HG02884 (cell line): ENCODE results near the gene DDX39B.
"Not testable (repeated sequence)": the region's sequence is repeated elsewhere in the genome, so short reads cannot be mapped to it uniquely, and the experiment has no call there.

Source experiments
- ATAC-seq: cut with Tn5 transposase; IDR thresholded peaks from one replicate; pipeline ENCODE4 v1.9.1; 2021; ENCODE audit warnings: mild to moderate bottlenecking, moderate library complexity; ENCODE audit not compliant: unreplicated experiment

The DDX39B gene

DNA sequence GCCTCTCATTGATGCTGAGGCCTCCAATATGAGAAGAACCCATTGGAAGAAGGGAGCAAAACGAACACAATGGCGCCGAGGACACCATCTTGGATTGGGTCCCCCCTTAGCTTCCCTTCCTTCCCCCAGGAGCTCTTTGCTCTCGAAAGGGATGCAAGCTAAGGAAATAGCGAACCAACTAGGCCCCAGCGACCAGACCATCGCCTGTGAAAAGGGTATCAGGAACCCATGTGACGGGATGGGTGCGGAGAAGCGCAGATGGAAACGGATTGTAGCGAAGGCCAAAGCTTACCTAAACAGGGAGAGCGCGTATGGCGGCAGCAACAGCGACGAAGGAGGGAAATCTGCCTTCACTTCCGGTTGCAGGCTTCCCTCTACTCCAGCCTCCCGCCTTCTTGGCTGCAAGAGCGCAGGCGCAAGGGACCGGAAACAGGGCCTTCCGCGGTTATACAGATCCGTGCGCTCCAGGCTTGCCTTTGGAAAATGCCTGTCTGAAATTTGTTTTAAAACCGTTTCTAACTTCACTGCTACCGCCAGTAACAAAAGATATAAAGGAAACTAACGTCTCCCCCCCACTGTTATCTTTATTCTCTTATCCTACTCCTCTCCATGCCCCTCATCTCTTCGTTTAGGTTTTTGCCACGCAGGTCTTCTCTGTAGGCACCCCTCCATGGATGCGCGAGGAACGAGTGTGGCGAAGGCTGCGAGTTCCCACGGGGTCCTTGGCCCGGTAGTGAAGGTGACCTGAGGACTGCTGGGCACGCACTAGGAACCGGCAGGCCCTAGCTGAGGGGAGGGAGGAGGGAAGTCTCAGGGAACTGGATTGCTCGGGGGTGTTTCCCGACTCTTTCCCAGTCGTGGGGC, at the start of gene DDX39B:
TSS of gene DDX39B (minus strand) at position 346 of the 864 bp plus-strand sequence. CDS start 1,471 bp downstream, outside the sequence.
- no peak for ATAC-seq

DNA sequence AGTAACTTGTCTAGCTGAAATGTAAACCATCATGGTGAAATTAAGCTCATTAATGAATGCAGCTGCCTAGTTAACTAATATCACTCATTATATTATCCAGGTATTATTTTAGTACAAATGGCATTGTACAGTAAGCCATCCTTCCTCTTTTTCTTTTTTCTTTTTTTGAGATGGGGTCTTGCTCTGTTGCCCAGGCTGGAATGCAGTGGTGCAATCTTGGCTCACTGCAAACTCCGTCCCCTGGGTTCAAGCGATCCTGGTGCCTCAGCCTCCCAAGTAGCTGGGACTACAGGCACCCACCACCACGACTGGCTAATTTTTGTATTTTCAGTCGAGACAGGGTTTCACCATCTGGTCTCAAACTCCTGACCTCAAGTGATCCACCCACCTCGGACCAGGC, 48.9 kb upstream of the DDX39B start:
- ATAC-seq: not testable (repeated sequence)

DNA sequence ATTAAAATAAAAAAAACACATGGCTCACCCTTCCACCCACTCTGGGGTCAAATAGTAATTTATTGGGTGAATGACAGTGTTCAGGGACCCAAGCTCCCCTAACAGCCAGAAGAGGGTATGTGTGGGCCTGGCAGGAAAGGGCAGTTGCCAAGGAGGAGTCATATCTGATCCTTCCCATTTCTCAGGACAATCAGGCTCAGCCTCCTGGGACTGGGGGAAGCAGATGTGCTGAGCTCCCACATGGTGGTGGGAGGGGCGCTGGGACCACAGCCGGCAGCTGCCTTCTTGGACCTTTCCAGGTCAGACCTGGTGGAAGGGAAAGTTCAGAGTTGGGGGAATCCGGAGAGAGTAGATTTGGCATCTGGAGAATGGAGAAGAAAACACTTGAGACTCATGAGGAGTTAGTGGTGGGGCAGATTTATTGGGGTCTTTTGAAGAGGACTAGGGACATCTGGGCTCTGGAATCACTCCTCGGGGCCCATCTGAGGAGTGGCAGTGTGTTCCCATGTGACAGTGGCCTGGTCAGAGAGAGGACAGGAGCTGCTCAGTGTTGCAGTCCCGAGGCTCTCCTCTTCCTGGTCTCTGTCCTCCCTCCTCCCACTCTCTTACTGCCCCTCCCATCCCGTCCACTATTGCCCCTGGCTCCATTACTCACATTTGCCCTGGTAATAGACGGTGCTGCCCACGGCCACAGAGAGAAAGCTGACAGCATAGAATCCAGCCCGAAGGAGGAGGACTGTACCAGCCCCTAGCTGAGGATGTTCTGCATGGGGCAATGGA, 47.3 kb upstream of the DDX39B start:
- ATAC-seq: no peak

DNA sequence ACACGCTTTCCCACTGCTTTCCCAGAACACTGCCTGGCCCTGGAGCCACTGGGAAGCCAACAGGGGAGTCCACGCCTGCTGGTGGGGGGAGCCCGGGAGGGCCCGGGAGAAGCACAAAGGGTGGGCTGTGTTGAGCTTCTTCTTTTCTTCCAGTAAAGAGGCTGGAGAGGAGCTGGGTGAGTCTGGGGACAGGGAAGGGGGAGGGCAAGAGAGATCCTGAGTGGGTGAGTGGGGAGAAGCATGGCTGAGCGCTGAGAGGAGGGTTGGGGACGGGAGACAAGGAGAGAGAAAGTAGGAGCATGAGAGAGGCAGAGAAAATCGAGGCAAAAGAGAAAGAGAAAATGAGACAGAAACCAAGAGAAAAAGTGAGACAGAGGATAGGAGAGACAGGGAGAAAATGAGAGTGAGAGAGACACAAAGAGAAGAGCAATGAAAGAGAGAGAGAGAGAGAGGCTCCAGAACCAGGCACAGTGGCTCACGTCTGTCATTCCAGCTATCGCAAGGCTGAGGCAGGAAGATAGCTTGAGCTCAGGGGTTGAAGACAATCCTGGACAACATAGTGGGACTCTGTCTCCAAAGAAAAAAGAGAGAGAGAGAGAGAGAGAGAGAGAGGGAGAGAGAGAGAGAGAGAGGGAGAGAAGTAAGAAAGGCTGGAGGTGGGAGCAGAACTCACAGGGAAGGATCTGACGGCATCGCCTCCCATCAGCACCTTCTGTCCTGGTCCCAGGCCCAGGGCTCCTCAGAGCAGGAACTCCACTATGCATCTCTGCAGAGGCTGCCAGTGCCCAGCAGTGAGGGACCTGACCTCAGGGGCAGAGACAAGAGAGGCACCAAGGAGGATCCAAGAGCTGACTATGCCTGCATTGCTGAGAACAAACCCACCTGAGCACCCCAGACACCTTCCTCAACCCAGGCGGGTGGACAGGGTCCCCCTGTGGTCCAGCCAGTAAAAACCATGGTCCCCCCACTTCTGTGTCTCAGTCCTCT, 46.3 kb upstream of the DDX39B start:
- ATAC-seq: no peak

DNA sequence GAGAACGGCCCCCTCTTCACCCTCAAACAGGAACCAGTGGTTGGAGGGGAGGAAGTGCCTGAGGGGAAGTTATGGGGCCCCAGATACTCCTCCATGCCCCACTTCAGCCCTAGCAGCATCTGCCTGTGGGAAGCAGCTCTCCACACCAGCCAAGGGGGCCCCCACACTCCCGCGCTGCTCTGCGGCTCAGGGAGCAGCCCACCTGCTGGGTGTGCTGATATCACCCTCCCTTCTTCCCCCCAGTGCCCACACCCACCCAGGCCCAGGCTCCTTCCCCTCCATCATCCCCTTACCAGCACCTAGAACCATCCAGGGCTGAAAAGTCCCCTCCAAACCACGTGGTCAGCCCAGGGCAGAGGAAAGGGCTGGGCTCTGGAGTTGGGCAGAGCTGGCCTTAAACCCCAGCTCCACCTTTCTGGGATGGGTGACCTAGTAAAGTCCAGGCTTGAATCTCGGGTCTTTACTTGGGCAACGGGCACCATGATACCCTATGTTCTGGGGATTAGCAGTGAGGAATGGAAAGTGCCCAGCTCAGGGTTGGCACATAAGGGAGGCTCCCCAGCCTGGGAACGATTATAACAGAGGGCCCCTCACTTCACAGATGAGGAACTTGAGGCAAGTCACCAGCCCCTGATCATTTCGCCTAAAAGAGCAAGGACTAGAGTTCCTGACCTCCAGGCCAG, 44.9 kb upstream of the DDX39B start:
- ATAC-seq: no peak

DNA sequence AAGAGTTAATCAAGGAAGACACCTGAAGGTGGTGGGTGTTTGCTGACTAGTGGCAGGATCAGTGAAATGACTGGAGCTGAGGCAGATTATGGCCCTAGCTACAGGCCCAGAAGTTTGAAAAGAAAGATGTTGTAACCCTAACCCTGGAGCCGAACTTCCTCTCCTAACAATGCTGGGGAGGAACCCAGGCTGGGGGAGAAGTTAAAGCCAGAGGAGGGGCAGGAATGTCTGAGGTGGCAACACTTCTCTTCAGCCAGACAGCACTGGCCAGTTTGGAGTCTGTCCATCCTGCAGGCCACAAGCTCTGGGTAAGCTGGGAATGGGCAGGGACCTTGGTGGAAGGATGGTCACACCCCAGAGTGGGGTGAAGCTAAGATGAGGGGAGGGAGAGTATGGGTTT, 44.2 kb upstream of the DDX39B start, which contains the start of gene LST1:
TSS of gene LST1 (plus strand) at position 270 of the 400 bp plus-strand sequence. CDS start 1,023 bp downstream, outside the sequence.
- no peak for ATAC-seq

DNA sequence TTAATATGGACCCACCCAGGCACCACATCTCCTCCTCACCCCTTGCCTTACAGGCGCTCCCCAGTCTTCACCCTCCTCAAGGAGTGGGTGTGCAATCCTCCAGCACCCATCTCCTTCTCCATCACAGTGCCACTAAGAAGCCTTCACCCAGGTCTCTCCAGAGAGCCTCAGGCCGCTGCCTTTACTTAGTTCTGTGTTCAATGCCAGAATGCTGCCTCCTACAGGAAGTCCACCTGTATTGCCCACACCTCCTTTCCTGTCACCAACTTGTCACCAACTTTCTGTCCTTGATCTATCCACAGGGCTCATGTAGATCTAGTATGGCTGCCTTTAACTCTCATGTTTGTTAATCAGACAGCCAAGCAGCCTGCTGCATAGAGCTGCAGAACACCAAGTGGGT, 43.7 kb upstream of the DDX39B start:
- no peak for ATAC-seq

DNA sequence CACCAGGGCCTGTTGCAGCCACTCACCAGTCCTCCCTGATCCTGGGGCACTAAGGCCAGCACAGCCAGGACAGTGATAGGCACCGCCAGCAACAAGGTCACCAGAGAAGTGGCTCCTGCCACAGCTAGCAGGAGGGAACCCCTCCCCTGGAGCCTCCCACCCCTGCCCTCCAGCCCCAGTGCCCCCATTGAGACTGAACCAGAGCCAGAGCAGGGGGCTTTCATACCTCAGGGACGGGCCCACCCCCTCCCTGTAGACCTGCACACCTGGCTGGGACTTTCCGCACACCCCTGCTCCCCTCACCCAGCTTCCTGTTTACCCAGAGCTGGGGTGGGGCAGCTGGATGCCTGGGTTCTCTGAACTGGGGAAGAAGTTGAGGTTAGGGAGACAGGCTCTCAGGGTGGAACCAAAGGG, 40.4 kb upstream of the DDX39B start, which contains the start of gene LTB:
TSS of gene LTB (minus strand) at position 195 of the 414 bp plus-strand sequence. CDS start at position 188, 7 bp downstream.
- no peak for ATAC-seq

DNA sequence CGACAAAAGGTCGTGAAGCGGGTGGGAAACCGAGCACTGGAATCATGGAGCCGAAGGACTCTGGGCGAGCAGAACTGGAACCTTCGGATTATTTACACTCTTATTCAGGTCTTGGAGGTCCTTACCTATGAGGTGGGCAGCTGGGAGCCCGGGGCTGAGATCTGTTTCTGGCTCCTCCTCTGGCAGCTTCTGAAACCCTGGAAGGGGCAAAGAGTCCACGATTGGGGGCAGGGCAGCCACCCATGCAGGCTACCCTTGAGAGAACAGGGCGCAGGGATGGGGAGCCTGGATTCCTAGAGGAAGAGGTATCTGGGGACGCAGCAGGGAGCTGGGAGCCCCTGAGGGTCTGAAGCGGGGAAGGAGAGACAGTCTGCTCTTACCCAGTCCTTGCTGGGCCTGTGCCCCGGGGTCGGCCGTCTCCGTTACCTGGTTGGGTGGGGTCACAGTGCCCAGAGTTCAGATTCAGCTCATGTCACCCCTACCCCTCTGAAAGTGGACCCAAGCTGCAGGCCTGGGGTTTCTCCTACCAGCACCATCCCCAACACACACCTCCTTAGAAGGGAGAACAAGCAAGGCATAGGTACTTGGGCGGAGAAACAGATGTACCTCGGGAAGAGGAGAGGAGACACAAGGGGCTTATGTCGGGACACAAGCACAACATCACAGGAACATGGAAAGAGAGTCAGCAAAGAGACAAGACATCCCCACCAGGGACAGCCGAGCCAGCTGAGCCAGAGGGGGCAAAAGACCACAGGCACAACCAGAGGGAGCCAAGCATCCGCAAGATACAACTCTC, 39.8 kb upstream of the DDX39B start:
- ATAC-seq: no peak

DNA sequence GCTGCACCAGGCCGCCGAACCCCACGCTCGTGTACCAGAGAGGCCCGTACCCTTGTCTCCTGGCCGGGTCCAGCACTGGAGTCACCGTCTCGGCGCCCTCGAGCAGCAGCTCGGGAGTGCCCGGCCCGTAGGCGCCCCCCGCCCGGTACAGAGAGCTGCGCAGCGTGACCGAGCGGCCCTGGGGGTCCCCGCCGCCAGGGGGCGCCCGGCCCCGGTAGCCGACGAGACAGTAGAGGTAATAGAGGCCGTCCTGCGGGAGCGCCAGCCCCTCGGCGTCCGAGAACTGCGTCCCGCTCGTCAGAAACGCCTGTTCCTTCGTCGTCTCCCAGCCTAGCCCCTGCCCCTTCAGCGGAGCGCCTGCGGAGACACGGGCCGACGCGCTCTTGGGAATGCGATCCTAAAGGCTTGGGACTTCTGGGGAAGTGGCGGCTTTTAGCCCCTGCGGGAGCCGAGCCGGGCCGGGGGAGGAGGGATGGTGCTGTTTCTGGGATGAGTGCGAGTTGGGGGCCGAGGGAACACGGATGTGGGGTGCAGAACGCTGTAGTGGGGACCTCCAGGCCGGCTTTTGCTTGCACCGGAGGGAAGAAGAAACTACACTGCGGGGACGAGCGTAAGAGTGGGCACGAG, 39.1 kb upstream of the DDX39B start:
- no peak for ATAC-seq

DNA sequence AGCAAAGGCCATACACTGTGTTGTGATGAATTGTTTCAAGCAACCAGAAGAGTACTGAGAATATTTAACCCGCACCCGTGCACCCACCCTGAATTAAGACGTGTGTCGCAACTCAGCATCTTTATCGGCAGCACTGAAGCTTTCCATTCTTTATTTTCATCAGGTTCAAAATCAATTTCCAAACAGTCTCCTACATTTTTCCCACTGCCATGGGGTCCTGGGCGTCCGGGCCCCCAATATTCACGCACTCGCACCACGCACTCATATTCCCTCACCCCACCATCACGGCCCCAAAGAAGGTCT, 38.6 kb upstream of the DDX39B start:
- ATAC-seq: no peak

DNA sequence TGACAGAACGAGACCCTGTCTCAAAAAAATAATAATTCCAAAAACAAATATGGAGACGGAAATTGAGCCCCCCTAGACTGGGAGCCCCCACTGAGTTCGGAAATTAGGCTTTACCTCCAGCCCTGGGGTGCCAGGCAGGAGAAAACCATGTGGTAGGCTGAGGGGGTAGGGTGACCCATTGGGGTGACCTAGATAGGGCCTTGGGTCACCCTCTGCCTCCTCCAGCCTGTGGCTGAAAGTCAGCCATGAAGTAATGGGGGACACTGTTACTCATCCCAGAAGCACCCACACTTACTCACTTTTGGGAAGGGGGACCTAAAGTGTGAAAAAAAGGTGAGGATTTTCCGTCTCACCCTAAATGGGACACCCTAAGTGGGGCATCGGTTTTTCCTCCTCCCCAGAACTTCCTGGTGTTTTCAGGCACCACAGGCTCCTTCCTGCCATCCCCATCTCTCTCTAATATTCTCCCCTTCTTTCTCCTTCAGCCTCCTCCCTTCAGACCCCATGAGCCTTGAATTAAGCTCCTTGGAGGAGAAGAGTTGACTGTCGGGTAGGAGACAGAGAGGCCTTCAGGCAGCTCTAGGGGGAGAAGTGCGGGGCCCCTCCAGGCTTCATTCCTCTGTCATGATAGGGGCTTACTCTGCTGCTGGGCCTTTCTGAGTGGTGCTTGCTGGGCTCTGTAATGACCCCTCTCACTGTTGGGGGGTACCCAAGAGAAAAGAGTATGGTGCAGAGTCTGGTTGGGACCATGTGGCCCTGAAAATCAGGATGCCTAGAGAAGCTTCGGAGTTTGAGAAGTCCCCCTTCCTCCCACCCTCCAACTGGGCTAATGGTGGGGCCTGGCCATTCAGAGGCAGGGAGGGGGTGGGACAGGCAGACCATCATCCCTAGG, 38.0 kb upstream of the DDX39B start:
- no peak for ATAC-seq

DNA sequence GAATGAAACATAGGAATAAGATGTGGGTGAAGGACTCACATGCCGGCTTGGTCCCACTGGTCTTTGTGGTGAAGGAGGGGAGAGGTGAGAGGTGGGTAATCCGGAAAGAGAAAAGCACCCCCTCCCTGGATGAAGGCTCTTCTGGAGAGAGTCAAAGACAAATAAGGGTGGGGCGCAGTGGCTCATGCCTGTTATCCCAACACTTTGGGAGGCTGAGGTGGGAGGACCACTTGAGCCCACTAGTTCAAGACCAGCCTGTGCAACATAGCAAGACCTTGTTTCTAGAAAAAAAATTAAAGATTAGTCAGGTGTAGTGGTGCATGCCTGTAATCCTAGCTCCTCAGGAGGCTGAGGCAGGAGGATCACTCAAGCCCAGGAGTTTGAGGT, 37.3 kb upstream of the DDX39B start:
- no peak for ATAC-seq

DNA sequence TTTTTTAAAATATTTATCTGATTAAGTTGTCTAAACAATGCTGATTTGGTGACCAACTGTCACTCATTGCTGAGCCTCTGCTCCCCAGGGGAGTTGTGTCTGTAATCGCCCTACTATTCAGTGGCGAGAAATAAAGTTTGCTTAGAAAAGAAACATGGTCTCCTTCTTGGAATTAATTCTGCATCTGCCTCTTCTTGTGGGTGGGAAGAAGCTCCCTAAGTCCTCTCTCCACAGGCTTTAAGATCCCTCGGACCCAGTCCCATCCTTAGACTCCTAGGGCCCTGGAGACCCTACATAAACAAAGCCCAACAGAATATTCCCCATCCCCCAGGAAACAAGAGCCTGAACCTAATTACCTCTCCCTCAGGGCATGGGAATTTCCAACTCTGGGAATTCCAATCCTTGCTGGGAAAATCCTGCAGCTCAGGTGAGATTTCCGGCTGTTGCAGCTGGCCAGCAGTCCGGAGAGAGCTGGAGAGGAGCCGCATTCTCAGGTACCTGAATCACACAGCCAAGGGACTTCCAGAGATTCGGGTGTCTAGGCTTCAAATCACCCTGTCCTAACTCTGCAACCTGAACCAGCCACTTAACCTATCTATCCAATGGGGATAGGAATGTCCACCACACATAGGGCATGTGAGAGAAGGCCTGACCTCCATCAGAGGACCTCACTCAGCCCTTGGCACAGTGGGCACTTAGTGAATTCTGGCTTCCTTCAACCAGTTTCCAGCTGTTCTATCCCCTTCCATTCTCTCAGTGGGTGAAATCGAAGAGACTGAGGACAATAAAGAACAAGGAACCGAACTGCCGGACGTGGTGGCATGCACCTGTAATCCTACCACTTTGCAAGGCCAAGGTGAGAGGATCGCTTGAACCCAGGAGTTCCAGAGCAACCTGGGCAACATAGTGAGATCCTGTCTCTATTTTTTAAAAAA, 36.6 kb upstream of the DDX39B start:
- ATAC-seq: no peak

DNA sequence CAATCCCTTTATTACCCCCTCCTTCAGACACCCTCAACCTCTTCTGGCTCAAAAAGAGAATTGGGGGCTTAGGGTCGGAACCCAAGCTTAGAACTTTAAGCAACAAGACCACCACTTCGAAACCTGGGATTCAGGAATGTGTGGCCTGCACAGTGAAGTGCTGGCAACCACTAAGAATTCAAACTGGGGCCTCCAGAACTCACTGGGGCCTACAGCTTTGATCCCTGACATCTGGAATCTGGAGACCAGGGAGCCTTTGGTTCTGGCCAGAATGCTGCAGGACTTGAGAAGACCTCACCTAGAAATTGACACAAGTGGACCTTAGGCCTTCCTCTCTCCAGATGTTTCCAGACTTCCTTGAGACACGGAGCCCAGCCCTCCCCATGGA, 35.8 kb upstream of the DDX39B start:
- no peak for ATAC-seq

DNA sequence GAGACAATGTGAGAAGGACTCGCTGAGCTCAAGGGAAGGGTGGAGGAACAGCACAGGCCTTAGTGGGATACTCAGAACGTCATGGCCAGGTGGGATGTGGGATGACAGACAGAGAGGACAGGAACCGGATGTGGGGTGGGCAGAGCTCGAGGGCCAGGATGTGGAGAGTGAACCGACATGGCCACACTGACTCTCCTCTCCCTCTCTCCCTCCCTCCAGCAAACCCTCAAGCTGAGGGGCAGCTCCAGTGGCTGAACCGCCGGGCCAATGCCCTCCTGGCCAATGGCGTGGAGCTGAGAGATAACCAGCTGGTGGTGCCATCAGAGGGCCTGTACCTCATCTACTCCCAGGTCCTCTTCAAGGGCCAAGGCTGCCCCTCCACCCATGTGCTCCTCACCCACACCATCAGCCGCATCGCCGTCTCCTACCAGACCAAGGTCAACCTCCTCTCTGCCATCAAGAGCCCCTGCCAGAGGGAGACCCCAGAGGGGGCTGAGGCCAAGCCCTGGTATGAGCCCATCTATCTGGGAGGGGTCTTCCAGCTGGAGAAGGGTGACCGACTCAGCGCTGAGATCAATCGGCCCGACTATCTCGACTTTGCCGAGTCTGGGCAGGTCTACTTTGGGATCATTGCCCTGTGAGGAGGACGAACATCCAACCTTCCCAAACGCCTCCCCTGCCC, 35.2 kb upstream of the DDX39B start:
- no peak for ATAC-seq
